ENCODE measurements around the gene ANGPTL2.
"Not testable (repeated sequence)": the region's sequence is repeated elsewhere in the genome, so short reads cannot be mapped to it uniquely, and the experiment has no call there.

The ANGPTL2 gene

GRCh38 chr9:127122176-127123063, at the start of gene ANGPTL2:
ANGPTL2 (minus strand) TSS chr9:127122635; CDS start chr9:127108731, 13,904 bp downstream.
- TF ChIP-seq CTCF (IDR thresholded peaks at IDR 0.05; ENCODE audit: control insufficient read depth, insufficient read depth, low read depth, low read length, missing control alignments), result peak; percentile 2
- peak; percentile 90 for DNase-seq (ENCODE audit: low read depth)
- peak within 1 kb of the TSS; percentile 63 for H3K4me3 ChIP-seq (ENCODE audit: control insufficient read depth, low read depth, low read length)

GRCh38 chr9:127171348-127171747, 48.9 kb upstream of the ANGPTL2 start:
- H3K4me3 ChIP-seq (ENCODE audit: control insufficient read depth, low read depth, low read length); DNase-seq (ENCODE audit: low read depth): not testable (repeated sequence)

- H3K4me3 ChIP-seq (ENCODE audit: control insufficient read depth, low read depth, low read length), result no peak overlapping the region
- no peak for TF ChIP-seq CTCF (IDR thresholded peaks at IDR 0.05; ENCODE audit: control insufficient read depth, insufficient read depth, low read depth, low read length, missing control alignments)
- no peak for DNase-seq (ENCODE audit: low read depth)
Observed at GRCh38 chr9:127170652-127171051, 48.2 kb upstream of the ANGPTL2 start.

- DNase-seq (ENCODE audit: low read depth), result no peak
- no peak for TF ChIP-seq CTCF (IDR thresholded peaks at IDR 0.05; ENCODE audit: control insufficient read depth, insufficient read depth, low read depth, low read length, missing control alignments)
- H3K4me3 ChIP-seq (ENCODE audit: control insufficient read depth, low read depth, low read length), result no peak overlapping the region
Observed at GRCh38 chr9:127170103-127170502, 47.7 kb upstream of the ANGPTL2 start.

- no peak for TF ChIP-seq CTCF (IDR thresholded peaks at IDR 0.05; ENCODE audit: control insufficient read depth, insufficient read depth, low read depth, low read length, missing control alignments)
- no peak for DNase-seq (ENCODE audit: low read depth)
- no peak overlapping the region for H3K4me3 ChIP-seq (ENCODE audit: control insufficient read depth, low read depth, low read length)
Observed at GRCh38 chr9:127169575-127169883, 47.1 kb upstream of the ANGPTL2 start.

GRCh38 chr9:127168756-127169574, 46.5 kb upstream of the ANGPTL2 start:
- TF ChIP-seq CTCF (IDR thresholded peaks at IDR 0.05; ENCODE audit: control insufficient read depth, insufficient read depth, low read depth, low read length, missing control alignments), result no peak
- no peak for DNase-seq (ENCODE audit: low read depth)
- H3K4me3 ChIP-seq (ENCODE audit: control insufficient read depth, low read depth, low read length), result no peak overlapping the region

Measured in AG09309 (cell line).